GM18951 (cell line): ENCODE measurements around the gene ABR.
"Not testable (repeated sequence)": the region's sequence is repeated elsewhere in the genome, so short reads cannot be mapped to it uniquely, and the experiment has no call there.

ENCODE experiments used
- POLR2A ChIP-seq: IDR thresholded peaks from 4 replicates; pipeline ENCODE4 v1.6.1; 2011; ENCODE audit warnings: mild to moderate bottlenecking; ENCODE audit not compliant: insufficient read length, insufficient read depth; ENCODE audit errors: extremely low read depth
- in situ Hi-C: fragments of 300-500 bp; cut with MboI; formaldehyde crosslinking; loops from one replicate; pipeline ENCODE4 v1.12.0; 2022; ENCODE audit warnings: low sequenced_read_pairs, mixed read lengths, inconsistent platforms; ENCODE audit not compliant: unreplicated experiment

ABR gene

GRCh38 chr17:976312-976711 is 203.5 kb downstream of the ABR start:
- in situ Hi-C loops, result loop anchor here (25.0 kb wide), 1 partner anchor 439 kb away; no protein-coding TSS in a partner anchor
- no peak for TF ChIP-seq POLR2A

DNA sequence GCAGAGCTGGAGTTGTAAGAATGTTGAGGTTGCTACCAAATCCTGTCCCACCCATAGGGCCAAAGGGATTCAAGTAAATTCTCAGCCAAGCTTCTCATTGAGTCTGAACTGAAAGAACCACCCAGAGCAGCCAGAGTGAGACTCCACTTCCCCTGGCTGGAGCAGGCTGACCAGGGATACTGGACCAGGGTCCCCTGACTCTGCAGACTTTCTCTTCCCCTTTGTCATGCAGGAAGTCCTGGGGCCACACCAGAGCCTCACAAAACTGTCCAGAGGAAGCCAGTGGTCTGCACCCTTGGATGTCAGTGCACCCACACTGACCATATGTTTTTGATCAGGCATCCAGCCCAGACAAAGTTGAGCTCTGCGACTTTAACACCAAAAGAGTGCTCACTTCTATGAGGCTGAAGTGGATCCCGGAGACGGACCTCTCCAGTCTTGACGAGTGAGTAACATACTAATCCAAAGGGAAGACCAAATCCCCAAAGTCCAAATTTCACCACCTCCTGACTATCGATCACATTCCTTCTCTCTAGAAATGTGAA is 204.3 kb downstream of the ABR start:
- TF ChIP-seq POLR2A, result no peak
- in situ Hi-C loops, result loop anchor here (25.0 kb wide), 1 partner anchor 438 kb away; no protein-coding TSS in a partner anchor

- in situ Hi-C loops, result loop anchor here (25.0 kb wide), 1 partner anchor 437 kb away; no protein-coding TSS in a partner anchor
Measured at GRCh38 chr17:974778-975177, 205.0 kb downstream of the ABR start.

- in situ Hi-C loops, result no loop called here
- no peak for TF ChIP-seq POLR2A
Measured at GRCh38 chr17:973053-973452, 206.7 kb downstream of the ABR start.

DNA sequence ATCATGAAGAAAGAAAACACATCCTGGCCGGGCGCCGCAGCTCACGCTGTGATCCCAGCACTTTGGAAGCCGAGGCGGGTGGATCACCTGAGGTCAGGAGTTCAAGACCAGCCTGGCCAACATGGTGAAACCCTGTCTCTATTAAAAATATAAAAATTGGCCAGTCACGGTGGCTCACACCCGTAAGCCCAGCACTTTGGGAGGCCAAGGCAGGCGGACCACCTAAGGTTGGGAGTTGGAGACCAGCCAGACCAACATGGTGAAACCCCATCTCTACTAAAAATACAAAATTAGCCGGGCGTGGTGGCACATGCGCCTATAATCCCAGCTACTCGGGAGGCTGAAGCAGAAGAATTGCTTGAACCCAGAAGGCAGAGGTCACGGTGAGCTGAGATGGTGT is 207.9 kb downstream of the ABR start:
- in situ Hi-C loops, result not testable (repeated sequence)

DNA sequence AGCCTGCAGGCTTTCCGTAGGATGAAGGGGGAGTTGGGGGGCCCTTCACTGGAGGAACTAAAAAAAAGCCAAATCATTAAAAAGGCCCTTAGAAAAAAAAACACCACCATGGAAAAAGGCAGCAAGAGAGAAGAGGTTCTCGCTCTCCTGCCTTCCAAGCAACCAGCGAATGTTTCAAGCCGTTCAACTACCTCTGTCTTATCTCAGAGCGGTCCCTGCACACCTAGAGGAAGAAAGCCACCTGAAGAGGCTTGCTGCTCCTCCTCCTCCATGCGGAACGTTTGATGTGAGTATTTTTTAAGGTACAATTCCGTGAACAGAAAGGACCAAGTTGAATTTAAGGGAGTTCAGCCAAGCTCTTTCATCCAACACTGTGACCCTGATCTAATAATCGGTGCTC is 209.4 kb downstream of the ABR start:
- in situ Hi-C loops, result no loop called here
- no peak for TF ChIP-seq POLR2A

DNA sequence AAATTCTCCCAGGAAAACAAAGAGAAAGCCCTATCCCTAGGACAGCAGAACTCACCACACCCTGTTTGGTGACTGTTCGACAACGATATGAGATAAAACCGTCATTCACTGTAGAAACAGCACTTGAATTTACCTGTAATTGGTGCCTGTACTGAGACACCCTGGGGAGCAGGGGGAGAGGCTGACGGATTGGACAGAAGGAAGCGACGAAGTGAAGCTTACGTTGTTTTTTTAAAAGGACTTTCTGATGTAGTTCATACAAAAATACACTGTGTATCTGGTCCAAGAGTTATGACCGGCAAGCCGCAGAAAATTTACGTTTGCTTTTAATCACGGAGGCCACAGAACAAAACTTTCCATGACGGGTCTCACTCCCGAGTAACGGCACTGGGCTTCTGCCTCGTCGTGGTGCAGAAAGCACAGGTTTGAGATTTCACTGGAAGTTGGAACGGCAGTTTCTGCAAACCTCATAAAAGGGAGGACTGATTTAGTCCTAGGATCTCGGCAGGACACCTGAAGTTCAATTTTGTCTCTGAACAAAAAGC is 209.9 kb downstream of the ABR start:
- no peak for TF ChIP-seq POLR2A
- in situ Hi-C loops, result no loop called here

GRCh38 chr17:968812-969730 is 210.7 kb downstream of the ABR start:
- no peak for TF ChIP-seq POLR2A
- in situ Hi-C loops, result no loop called here

DNA sequence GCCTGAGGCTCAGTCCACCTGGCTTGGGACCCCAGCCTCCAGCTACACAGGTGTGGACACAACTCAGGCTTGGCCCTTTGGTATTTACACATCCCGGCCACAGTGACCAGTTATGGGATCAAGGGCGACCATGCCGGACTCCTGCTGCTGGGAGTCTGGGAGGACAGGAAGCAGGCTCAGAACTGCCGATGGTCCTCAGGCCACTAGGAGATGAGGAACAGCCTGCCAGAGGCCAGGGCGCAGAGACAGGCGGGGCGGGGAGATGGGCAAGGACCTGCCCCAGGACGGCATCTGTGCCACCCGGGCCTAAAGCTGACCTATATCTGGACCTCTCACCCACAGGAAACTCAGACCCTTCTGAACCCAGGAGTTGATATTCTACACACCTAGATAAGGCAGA is 212.7 kb downstream of the ABR start:
- no peak for TF ChIP-seq POLR2A
- in situ Hi-C loops, result no loop called here

- no peak for TF ChIP-seq POLR2A
- in situ Hi-C loops, result no loop called here
Measured at GRCh38 chr17:965311-965989, 214.3 kb downstream of the ABR start.

GRCh38 chr17:964876-965275 is 214.9 kb downstream of the ABR start:
- TF ChIP-seq POLR2A, result no peak
- in situ Hi-C loops, result no loop called here

DNA sequence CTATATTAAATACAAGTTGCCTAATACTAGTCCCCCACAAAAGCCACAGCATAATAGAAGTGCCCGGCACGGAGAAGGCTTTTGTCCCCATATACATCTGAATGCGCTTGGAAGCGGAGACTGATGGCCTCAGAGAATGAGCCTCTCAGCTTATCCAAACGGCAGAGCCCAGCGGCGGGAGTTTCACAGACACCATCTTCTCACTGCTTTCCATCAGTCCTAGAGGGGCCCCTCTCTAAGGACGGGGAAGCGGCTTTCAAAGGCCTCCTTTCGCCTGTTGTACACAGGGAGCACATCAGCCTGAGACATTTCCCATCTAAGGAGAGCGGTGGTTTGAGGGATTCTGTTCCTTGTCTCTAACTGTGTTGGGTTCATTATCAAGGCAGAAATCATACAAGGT is 217.1 kb downstream of the ABR start:
- TF ChIP-seq POLR2A, result no peak
- in situ Hi-C loops, result no loop called here

DNA sequence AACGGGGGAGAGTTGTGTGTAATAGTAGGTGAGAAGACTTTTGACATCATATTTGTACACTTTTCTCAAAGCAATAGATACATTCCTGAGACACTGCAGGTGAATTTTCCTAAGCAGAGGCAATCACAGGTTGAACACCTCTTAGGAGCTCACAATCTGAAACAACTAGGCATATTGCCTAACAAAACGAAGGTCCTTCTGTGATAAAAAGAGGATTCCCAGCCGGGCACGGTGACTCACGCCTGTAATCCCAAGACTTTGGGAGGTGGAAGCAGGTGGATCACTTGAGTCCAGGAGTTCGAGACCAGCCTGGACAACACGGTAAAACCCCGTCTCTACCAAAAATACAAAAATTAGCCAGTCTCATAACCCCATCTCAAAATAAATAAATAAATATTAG is 217.6 kb downstream of the ABR start:
- in situ Hi-C loops, result no loop called here
- no peak for TF ChIP-seq POLR2A
